ENCODE results near the gene NIT1. TPM values are rescaled to one million over a fixed set of nuclear protein-coding genes. Genes with fewer than 3 reads are reported as not detected.

Gene NIT1
- total and polyA plus RNA-seq, 2 experiments from 2014 or later: 64.6 to 65.9 TPM

- Histone ChIP-seq H3K4me3 (no peak overlapping the region), H3K4me1 (ENCODE audit: low read depth) (no peaks in the 10 kb centered on the region), H3K9me3 (ENCODE audit: low read depth) (no peaks in the 10 kb centered on the region), H3K27me3 (no peaks in the 10 kb centered on the region), H3K27ac (no peak overlapping the region), H3K36me3 (no peaks in the 10 kb centered on the region)
- TF ChIP-seq CTCF (IDR thresholded peaks at IDR 0.05; ENCODE audit: low read depth, low read length): no peak
- DNase-seq (ENCODE audit: low read depth in 1 of 2, low spot score in 1 of 2): no peak
Measured at GRCh38 chr1:161077426-161077825, 40.5 kb upstream of the NIT1 start.

GRCh38 chr1:161079436-161080110 is 38.3 kb upstream of the NIT1 start:
- no peak overlapping the region for H3K4me3 ChIP-seq
- H3K4me1 ChIP-seq (ENCODE audit: low read depth): no peaks in the 10 kb centered on the region
- H3K27me3 ChIP-seq: no peaks in the 10 kb centered on the region
- TF ChIP-seq CTCF (IDR thresholded peaks at IDR 0.05; ENCODE audit: low read depth, low read length): peak; percentile 5
- no peak overlapping the region for H3K27ac ChIP-seq
- no peaks in the 10 kb centered on the region for H3K9me3 ChIP-seq (ENCODE audit: low read depth)
- DNase-seq (ENCODE audit: low read depth in 1 of 2, low spot score in 1 of 2): peak in 1 of 2 donors; percentile 40
- no peaks in the 10 kb centered on the region for H3K36me3 ChIP-seq

- peak in 1 of 2 donors; percentile 29 for DNase-seq (ENCODE audit: low read depth in 1 of 2, low spot score in 1 of 2)
- Histone ChIP-seq H3K4me1 (ENCODE audit: low read depth) (no peaks in the 10 kb centered on the region), H3K27me3 (no peaks in the 10 kb centered on the region), H3K36me3 (no peaks in the 10 kb centered on the region), H3K4me3 (no peak overlapping the region), H3K27ac (no peak overlapping the region), H3K9me3 (ENCODE audit: low read depth) (no peaks in the 10 kb centered on the region)
- TF ChIP-seq CTCF (IDR thresholded peaks at IDR 0.05; ENCODE audit: low read depth, low read length): no peak
Measured at GRCh38 chr1:161080441-161081405, 37.2 kb upstream of the NIT1 start.

- H3K36me3 ChIP-seq: no peaks in the 10 kb centered on the region
- no peak for DNase-seq (ENCODE audit: low read depth in 1 of 2, low spot score in 1 of 2)
- TF ChIP-seq CTCF (IDR thresholded peaks at IDR 0.05; ENCODE audit: low read depth, low read length): no peak
- H3K9me3 ChIP-seq (ENCODE audit: low read depth): no peaks in the 10 kb centered on the region
- H3K4me1 ChIP-seq (ENCODE audit: low read depth): no peaks in the 10 kb centered on the region
- H3K27ac ChIP-seq: no peak overlapping the region
- no peak overlapping the region for H3K4me3 ChIP-seq
- H3K27me3 ChIP-seq: no peaks in the 10 kb centered on the region
Measured at GRCh38 chr1:161081519-161081918, 36.4 kb upstream of the NIT1 start.

- H3K4me3 ChIP-seq: no peak overlapping the region
- no peaks in the 10 kb centered on the region for H3K4me1 ChIP-seq (ENCODE audit: low read depth)
- H3K27me3 ChIP-seq: no peaks in the 10 kb centered on the region
- H3K27ac ChIP-seq: no peak overlapping the region
- no peak for TF ChIP-seq CTCF (IDR thresholded peaks at IDR 0.05; ENCODE audit: low read depth, low read length)
- H3K36me3 ChIP-seq: no peaks in the 10 kb centered on the region
- no peak for DNase-seq (ENCODE audit: low read depth in 1 of 2, low spot score in 1 of 2)
- no peaks in the 10 kb centered on the region for H3K9me3 ChIP-seq (ENCODE audit: low read depth)
Measured at GRCh38 chr1:161082483-161082882, 35.4 kb upstream of the NIT1 start.

Measured in cardiac muscle cell (in vitro differentiated cells and primary cell).